ENCODE results near the gene FAM237B. TPM values are rescaled to one million over a fixed set of nuclear protein-coding genes. Genes with fewer than 3 reads are reported as not detected.

The FAM237B gene
- total and polyA plus RNA-seq, 9 of the 15 experiments (the other 6 are each of a cell fraction or from before 2014, with no cell fraction given): not detected

DNA sequence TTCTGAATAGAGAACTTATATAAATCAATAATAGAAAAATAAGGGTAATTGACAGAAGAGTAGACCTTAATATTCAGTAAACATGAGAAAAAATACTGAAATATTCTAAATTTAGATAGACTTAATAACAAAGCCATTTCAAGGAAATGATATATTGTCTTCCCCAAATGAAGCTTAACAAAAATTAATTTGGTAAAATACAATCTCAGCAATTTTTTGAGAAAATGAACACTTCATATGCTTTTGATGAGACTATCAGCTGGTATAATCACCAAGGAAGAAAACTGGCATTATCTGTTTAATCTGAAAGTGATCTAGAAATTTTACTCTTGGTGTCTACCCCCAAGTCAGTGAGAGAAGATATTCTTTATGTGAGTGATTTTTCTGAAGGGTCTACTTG lies 1.7 kb upstream of the FAM237B start (continued):
- TF ChIP-seq GATAD2B (IDR thresholded peaks at IDR 0.05; ENCODE audit: borderline replicate concordance) (no peak), PRMT5 (CRISPR knock-in tag; IDR thresholded peaks at IDR 0.05) (no peak), ZNF175 (CRISPR knock-in tag; IDR thresholded peaks at IDR 0.05; ENCODE audit: low read depth) (no peak), PTBP1 (IDR thresholded peaks at IDR 0.05; ENCODE audit: low read depth, low read length) (no peak)
- TF ChIP-seq, protein P1, sequence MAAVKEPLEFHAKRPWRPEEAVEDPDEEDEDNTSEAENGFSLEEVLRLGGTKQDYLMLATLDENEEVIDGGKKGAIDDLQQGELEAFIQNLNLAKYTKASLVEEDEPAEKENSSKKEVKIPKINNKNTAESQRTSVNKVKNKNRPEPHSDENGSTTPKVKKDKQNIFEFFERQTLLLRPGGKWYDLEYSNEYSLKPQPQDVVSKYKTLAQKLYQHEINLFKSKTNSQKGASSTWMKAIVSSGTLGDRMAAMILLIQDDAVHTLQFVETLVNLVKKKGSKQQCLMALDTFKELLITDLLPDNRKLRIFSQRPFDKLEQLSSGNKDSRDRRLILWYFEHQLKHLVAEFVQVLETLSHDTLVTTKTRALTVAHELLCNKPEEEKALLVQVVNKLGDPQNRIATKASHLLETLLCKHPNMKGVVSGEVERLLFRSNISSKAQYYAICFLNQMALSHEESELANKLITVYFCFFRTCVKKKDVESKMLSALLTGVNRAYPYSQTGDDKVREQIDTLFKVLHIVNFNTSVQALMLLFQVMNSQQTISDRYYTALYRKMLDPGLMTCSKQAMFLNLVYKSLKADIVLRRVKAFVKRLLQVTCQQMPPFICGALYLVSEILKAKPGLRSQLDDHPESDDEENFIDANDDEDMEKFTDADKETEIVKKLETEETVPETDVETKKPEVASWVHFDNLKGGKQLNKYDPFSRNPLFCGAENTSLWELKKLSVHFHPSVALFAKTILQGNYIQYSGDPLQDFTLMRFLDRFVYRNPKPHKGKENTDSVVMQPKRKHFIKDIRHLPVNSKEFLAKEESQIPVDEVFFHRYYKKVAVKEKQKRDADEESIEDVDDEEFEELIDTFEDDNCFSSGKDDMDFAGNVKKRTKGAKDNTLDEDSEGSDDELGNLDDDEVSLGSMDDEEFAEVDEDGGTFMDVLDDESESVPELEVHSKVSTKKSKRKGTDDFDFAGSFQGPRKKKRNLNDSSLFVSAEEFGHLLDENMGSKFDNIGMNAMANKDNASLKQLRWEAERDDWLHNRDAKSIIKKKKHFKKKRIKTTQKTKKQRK (IDR thresholded peaks at IDR 0.05; ENCODE audit: borderline replicate concordance, low read depth, low read length): no peak
- TF ChIP-seq, protein P2, sequence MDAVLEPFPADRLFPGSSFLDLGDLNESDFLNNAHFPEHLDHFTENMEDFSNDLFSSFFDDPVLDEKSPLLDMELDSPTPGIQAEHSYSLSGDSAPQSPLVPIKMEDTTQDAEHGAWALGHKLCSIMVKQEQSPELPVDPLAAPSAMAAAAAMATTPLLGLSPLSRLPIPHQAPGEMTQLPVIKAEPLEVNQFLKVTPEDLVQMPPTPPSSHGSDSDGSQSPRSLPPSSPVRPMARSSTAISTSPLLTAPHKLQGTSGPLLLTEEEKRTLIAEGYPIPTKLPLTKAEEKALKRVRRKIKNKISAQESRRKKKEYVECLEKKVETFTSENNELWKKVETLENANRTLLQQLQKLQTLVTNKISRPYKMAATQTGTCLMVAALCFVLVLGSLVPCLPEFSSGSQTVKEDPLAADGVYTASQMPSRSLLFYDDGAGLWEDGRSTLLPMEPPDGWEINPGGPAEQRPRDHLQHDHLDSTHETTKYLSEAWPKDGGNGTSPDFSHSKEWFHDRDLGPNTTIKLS (IDR thresholded peaks at IDR 0.05; ENCODE audit: borderline replicate concordance, low read depth): no peak

DNA sequence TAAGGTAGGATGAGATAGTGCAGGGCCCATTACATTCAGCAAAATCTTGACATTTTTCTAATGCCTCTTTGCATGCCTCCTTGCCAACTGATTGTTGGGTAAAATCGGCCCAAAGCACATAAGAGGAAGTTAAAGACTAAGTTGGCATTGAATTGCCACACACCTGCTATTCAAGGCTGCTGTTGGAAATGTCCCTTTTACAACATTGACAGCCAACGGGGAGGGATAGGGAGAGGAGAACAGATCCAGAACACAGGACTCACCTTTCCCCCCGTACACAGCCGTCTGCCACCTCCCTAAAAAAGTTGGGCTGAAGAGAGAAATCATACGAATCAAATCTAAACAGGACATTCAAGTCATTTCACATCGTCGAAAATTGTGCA lies 695 bp downstream of the FAM237B start:
- H4K20me1 ChIP-seq (replicated peaks; ENCODE audit: control insufficient read depth, insufficient read depth, low read length): no peaks in the 10 kb centered on the region
- H3K4me2 ChIP-seq (ENCODE audit: insufficient read depth, low read length): no peak overlapping the region
- WGBS (ENCODE audit: insufficient coverage, low coverage, missing lambda C conversion rate): 1% methylated on average over 7 of the region's 7 CpGs
- ChIA-PET CTCF (ENCODE audit: low intra/inter-chr PET ratio) (no interaction called here), POLR2A (no interaction called here)
- no peak overlapping the region for H3K4me3 ChIP-seq
- no peak for FAIRE-seq
- ATAC-seq: no peak
- no peak overlapping the region for H3K27ac ChIP-seq (ENCODE audit: extremely low read depth, low read depth, low read length)
- in situ Hi-C loops (cut with MboI): no loop called here
- no peaks in the 10 kb centered on the region for H3K9me3 ChIP-seq (replicated peaks; ENCODE audit: control insufficient read depth, insufficient read depth, low read depth, low read length)
- no peak overlapping the region for H3K9ac ChIP-seq (ENCODE audit: insufficient read depth in 1 of 2, low read depth in 2 of 2, low read length in 2 of 2)
- no TSS peak for BruUV-seq (replicated peaks)
- H3K79me2 ChIP-seq (ENCODE audit: control insufficient read depth, insufficient read depth, low read length): no peaks in the 10 kb centered on the region
- intact Hi-C loops (cut with micrococcal nuclease): no loop called here
- peaks cover 0 to 8% of the 10 kb centered on the region in 2 experiments; a peak in 1 of 5 replicates for H3K4me1 ChIP-seq (replicated peaks in 1 of 2; ENCODE audit: control insufficient read depth in 2 of 2, insufficient read depth in 2 of 2, low read length in 2 of 2)
- peaks cover 7 to 20% of the 10 kb centered on the region in 2 experiments; a peak in 4 of 5 replicates for H3K27me3 ChIP-seq (ENCODE audit: control insufficient read depth in 2 of 2, insufficient read depth in 2 of 2, low read length in 2 of 2)
- H2AFZ ChIP-seq (ENCODE audit: low read depth, low read length): no peak overlapping the region
- no peaks in the 10 kb centered on the region for H3K36me3 ChIP-seq (ENCODE audit: control insufficient read depth, insufficient read depth, low read length)
- no peaks in the 10 kb centered on the region for H3K9me1 ChIP-seq (ENCODE audit: control insufficient read depth, insufficient read depth, low read length)
- no peak for DNase-seq (ENCODE audit: extremely low read depth in 1 of 4, low spot score in 3 of 4)
- no peak for TF ChIP-seq ARID1B (IDR thresholded peaks at IDR 0.05)
- TF ChIP-seq ESRRB (CRISPR knock-in tag; IDR thresholded peaks at IDR 0.05; ENCODE audit: borderline replicate concordance): no peak
- TF ChIP-seq ZFP1 (CRISPR knock-in tag; IDR thresholded peaks at IDR 0.05): no peak
- no peak for TF ChIP-seq ZFX (CRISPR knock-in tag; IDR thresholded peaks at IDR 0.05)
- TF ChIP-seq ARHGAP35 (IDR thresholded peaks at IDR 0.05; ENCODE audit: partially characterized antibody): no peak
- TF ChIP-seq, protein P3, sequence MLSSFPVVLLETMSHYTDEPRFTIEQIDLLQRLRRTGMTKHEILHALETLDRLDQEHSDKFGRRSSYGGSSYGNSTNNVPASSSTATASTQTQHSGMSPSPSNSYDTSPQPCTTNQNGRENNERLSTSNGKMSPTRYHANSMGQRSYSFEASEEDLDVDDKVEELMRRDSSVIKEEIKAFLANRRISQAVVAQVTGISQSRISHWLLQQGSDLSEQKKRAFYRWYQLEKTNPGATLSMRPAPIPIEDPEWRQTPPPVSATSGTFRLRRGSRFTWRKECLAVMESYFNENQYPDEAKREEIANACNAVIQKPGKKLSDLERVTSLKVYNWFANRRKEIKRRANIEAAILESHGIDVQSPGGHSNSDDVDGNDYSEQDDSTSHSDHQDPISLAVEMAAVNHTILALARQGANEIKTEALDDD (IDR thresholded peaks at IDR 0.05): no peak
